Suprapubic skin (tissue), 4 donors: ENCODE measurements around the gene HOXB6. TPM values are rescaled to one million over a fixed set of nuclear protein-coding genes. Genes with fewer than 3 reads are reported as not detected.
A peak's percentile ranks its signal among the peaks of the same experiment; 100 is the strongest.

ENCODE experiments used
- DNase-seq, 2 donors: peaks; one replicate each; pipeline ENCODE4 v3.0.0-alpha.2; 2019; ENCODE audit warnings: low spot score in 2 of 2
- H3K27ac ChIP-seq: fragments of 200-600 bp; sonication (generic); one replicate; pipeline ENCODE4 v1.5.1; 2019
- H3K27me3 ChIP-seq: fragments of 200-600 bp; sonication (generic); one replicate; pipeline ENCODE4 v1.5.1; 2019
- H3K36me3 ChIP-seq: fragments of 200-600 bp; sonication (generic); one replicate; pipeline ENCODE4 v1.5.1; 2019
- H3K4me1 ChIP-seq: fragments of 200-600 bp; sonication (generic); one replicate; pipeline ENCODE4 v1.5.1; 2019
- H3K4me3 ChIP-seq: fragments of 200-600 bp; sonication (generic); one replicate; pipeline ENCODE4 v1.5.1; 2019; ENCODE audit warnings: mild to moderate bottlenecking
- H3K9me3 ChIP-seq: fragments of 200-600 bp; sonication (generic); one replicate; pipeline ENCODE4 v1.5.1; 2019
- CTCF ChIP-seq, 2 donors: fragments of 200-600 bp in 1 of 2; fragments of 450-650 bp in 1 of 2; sonication (generic) in 1 of 2; IDR thresholded peaks; one replicate each; pipeline ENCODE4 v1.5.1; 2016 to 2019; ENCODE audit warnings: antibody characterized with exemption in 2 of 2, mild to moderate bottlenecking in 1 of 2, moderate library complexity in 1 of 2
- EP300 ChIP-seq: sonication (generic); formaldehyde crosslinking; IDR thresholded peaks from one replicate; pipeline ENCODE4 v1.6.1; 2017; ENCODE audit warnings: antibody characterized with exemption
- POLR2A ChIP-seq, 2 donors: fragments of 450-650 bp; IDR thresholded peaks; one replicate each; pipeline ENCODE4 v1.6.1; 2017; ENCODE audit warnings: antibody characterized with exemption in 2 of 2, mild to moderate bottlenecking in 2 of 2, moderate library complexity in 2 of 2
- POLR2AphosphoS5 ChIP-seq, 3 donors: sonication (generic); formaldehyde crosslinking; IDR thresholded peaks; one replicate each; pipeline ENCODE4 v1.6.1; 2017; ENCODE audit warnings: antibody characterized with exemption in 3 of 3
- WGBS: methylation state at CpG from one replicate; pipeline ENCODE4 v1.1.5; 2018; 5-methylcytosine and 5-hydroxymethylcytosine counted together
- total RNA-seq, 4 donors: library from RNA; depleted of rRNA; stranded (reverse); fragments of >200 nt; gene quantifications; one replicate each; pipeline ENCODE4 v1.1.0, GENCODE V29; 2016

Gene HOXB6
- total RNA-seq, 4 donors from 2014 or later: 0.39 to 4.5 (median 1.3) TPM; not detected in 1

- peaks cover 5% of the 10 kb centered on the region for H3K27me3 ChIP-seq
- no peak for TF ChIP-seq POLR2A (IDR thresholded peaks at IDR 0.05)
- TF ChIP-seq CTCF (IDR thresholded peaks at IDR 0.05): no peak
- TF ChIP-seq EP300: no peak
- TF ChIP-seq POLR2AphosphoS5 (IDR thresholded peaks at IDR 0.05): no peak
- H3K9me3 ChIP-seq: no peaks in the 10 kb centered on the region
- DNase-seq: no peak
- 63% methylated on average over 10 of the region's 10 CpGs for WGBS
- H3K4me3 ChIP-seq: peak overlapping the region; percentile 6
- no peaks in the 10 kb centered on the region for H3K36me3 ChIP-seq
- peaks cover 48% of the 10 kb centered on the region for H3K4me1 ChIP-seq
- peak overlapping the region; percentile 19 for H3K27ac ChIP-seq
Observed at GRCh38 chr17:48589060-48589830, 15.5 kb downstream of the HOXB6 start.

- peaks cover 5% of the 10 kb centered on the region for H3K27me3 ChIP-seq
- peaks cover 52% of the 10 kb centered on the region for H3K4me1 ChIP-seq
- H3K9me3 ChIP-seq: no peaks in the 10 kb centered on the region
- DNase-seq: no peak
- TF ChIP-seq POLR2AphosphoS5 (IDR thresholded peaks at IDR 0.05) (no peak), POLR2A (IDR thresholded peaks at IDR 0.05) (no peak), EP300 (no peak), CTCF (IDR thresholded peaks at IDR 0.05) (no peak)
- 50% methylated on average over 2 of the region's 2 CpGs for WGBS
- H3K27ac ChIP-seq: no peak overlapping the region
- H3K36me3 ChIP-seq: no peaks in the 10 kb centered on the region
- no peak overlapping the region for H3K4me3 ChIP-seq
Observed at GRCh38 chr17:48588528-48588927, 16.3 kb downstream of the HOXB6 start.

GRCh38 chr17:48588074-48588415 is 16.7 kb downstream of the HOXB6 start:
- Histone ChIP-seq H3K9me3 (no peaks in the 10 kb centered on the region), H3K27ac (peak overlapping the region; percentile 10), H3K4me3 (no peak overlapping the region), H3K4me1 (peaks cover 48% of the 10 kb centered on the region), H3K27me3 (peaks cover 5% of the 10 kb centered on the region), H3K36me3 (no peaks in the 10 kb centered on the region)
- DNase-seq: no peak
- whole genome bisulfite sequencing: 72% methylated on average over 2 of the region's 2 CpGs
- TF ChIP-seq EP300: no peak

- Histone ChIP-seq H3K36me3 (no peaks in the 10 kb centered on the region), H3K27ac (peak overlapping the region; percentile 77), H3K4me3 (no peak overlapping the region), H3K4me1 (peaks cover 52% of the 10 kb centered on the region), H3K9me3 (no peaks in the 10 kb centered on the region), H3K27me3 (peaks cover 4% of the 10 kb centered on the region)
- no peak for DNase-seq
- WGBS: 70% methylated on average over 5 of the region's 5 CpGs
- TF ChIP-seq POLR2A (IDR thresholded peaks at IDR 0.05) (no peak), EP300 (no peak), CTCF (IDR thresholded peaks at IDR 0.05) (no peak), POLR2AphosphoS5 (IDR thresholded peaks at IDR 0.05) (no peak)
Observed at GRCh38 chr17:48587276-48588073, 17.3 kb downstream of the HOXB6 start.

- Histone ChIP-seq H3K4me1 (peaks cover 53% of the 10 kb centered on the region), H3K4me3 (peak overlapping the region; percentile 66), H3K36me3 (no peaks in the 10 kb centered on the region), H3K27me3 (peaks cover 2% of the 10 kb centered on the region), H3K9me3 (no peaks in the 10 kb centered on the region), H3K27ac (peak overlapping the region; percentile 77)
- no peak for DNase-seq
- 35% methylated on average over 32 of the region's 34 CpGs for whole genome bisulfite sequencing
- TF ChIP-seq EP300: no peak
- no peak for TF ChIP-seq CTCF (IDR thresholded peaks at IDR 0.05)
- TF ChIP-seq POLR2AphosphoS5 (IDR thresholded peaks at IDR 0.05): no peak
- TF ChIP-seq POLR2A (IDR thresholded peaks at IDR 0.05): no peak
Observed at GRCh38 chr17:48586355-48587258, 18.2 kb downstream of the HOXB6 start.
